GM12864 (cell line): ENCODE results near the gene RPL21.
A peak's percentile ranks its signal among the peaks of the same experiment; 100 is the strongest.

ENCODE experiments used
- DNase-seq: peaks from one replicate; pipeline ENCODE4 v3.0.0-alpha.2; 2011; ENCODE audit warnings: low read depth
- H3K4me3 ChIP-seq: 2 replicates; pipeline ENCODE4 v1.5.1; 2011; ENCODE audit warnings: mild to moderate bottlenecking, low read depth, low read length, control low read depth
- CTCF ChIP-seq: IDR thresholded peaks from 2 replicates; pipeline ENCODE4 v1.5.1; 2011; ENCODE audit warnings: low read depth, mild to moderate bottlenecking, moderate library complexity, low read length, control low read depth, inconsistent platforms; ENCODE audit errors: missing control alignments

The RPL21 gene

GRCh38 chr13:27266917-27267316 is 15.6 kb downstream of the RPL21 start:
- no peak for DNase-seq
- no peak overlapping the region for H3K4me3 ChIP-seq
- no peak for TF ChIP-seq CTCF

- no peak for TF ChIP-seq CTCF
- no peak overlapping the region for H3K4me3 ChIP-seq
Measured at GRCh38 chr13:27267596-27267995, 16.2 kb downstream of the RPL21 start.

GRCh38 chr13:27269114-27269665 is 17.8 kb downstream of the RPL21 start:
- H3K4me3 ChIP-seq: no peak overlapping the region
- no peak for DNase-seq
- TF ChIP-seq CTCF: no peak

More at GRCh38 chr13:27267596-27267995, 16.2 kb downstream of the RPL21 start:
- DNase-seq: no peak

- TF ChIP-seq CTCF: peak; percentile 80
- peak within 1 kb of the TSS; percentile 84 for H3K4me3 ChIP-seq
- DNase-seq: no peak
Measured at GRCh38 chr13:27270594-27271520, 19.5 kb downstream of the RPL21 start, which contains the start of gene RASL11A. RASL11A (plus strand) TSS chr13:27270830; CDS start chr13:27270945, 115 bp downstream.

GRCh38 chr13:27271570-27272096 is 20.3 kb downstream of the RPL21 start:
- no peak for TF ChIP-seq CTCF
- DNase-seq: no peak
- peak overlapping the region; percentile 84; the same call in 1 of the 2 replicates for H3K4me3 ChIP-seq

- no peak for DNase-seq
- no peak for TF ChIP-seq CTCF
- H3K4me3 ChIP-seq: no peak overlapping the region
Measured at GRCh38 chr13:27273658-27274425, 22.5 kb downstream of the RPL21 start.
